GM12892 (cell line): ENCODE measurements around the gene NSMCE1.

Experiments used
- POLR2A ChIP-seq: IDR thresholded peaks from 2 replicates; pipeline ENCODE4 v1.6.1; 2011; ENCODE audit warnings: low read depth, low read length, control low read depth
- POLR2AphosphoS5 ChIP-seq: IDR thresholded peaks from 2 replicates; pipeline ENCODE4 v1.6.1; 2011; ENCODE audit warnings: low read depth, low read length, control low read depth

DNA sequence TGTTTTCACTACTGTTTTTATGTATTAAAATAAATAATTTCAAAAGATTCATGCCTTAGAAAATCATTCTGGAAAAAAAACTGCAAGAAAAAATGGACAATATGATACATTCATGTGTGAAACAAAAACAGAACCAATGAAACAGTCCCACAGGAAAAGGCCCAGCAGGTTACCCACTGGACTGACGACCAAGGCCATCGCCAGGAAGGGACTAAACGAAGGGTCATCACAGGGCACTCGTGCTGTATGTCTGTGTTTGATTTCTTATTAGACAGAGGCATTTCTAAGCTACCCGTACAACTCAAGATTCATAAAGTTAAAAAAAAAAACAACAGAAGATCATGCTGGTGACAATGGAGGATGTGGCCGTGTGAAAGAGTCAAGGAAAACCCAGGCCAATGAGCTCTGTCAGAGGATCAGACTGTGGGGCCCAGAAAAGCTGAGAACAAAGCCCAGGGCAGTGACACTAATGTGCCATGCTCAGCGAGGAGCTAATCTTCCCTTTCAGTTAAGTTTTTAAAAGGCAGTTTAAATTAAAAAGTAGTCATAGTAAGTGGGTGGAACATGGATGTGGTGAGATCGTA lies 31.8 kb downstream of the NSMCE1 start:
- TF ChIP-seq POLR2A, result no peak
- TF ChIP-seq POLR2AphosphoS5, result no peak
